HepG2 (cell line): Measurements from ENCODE around the gene PEPD. TPM values are rescaled to one million over a fixed set of nuclear protein-coding genes. Genes with fewer than 3 reads are reported as not detected.

Experiments
- ATAC-seq: fragments of 200-7000 bp; cut with Tn5 transposase; 3 replicates; pipeline ENCODE4 v1.9.1; 2020; ENCODE audit warnings: mild to moderate bottlenecking, moderate library complexity
- BruUV-seq: library from RNA; stranded (reverse); fragments of 400-500 nt; replicated peaks from 2 replicates; lab custom pipeline; 2021; lab: Mats Ljungman, UMichigan
- CTCF ChIA-PET: fragments of 300-600 bp; formaldehyde crosslinking; extraction: SDS; loops from one replicate; lab custom pipeline; 2021; ENCODE audit warnings: low total read pairs, inconsistent platforms, low intra/inter-chr PET ratio; lab: Yijun Ruan, JAX
- POLR2A ChIA-PET: fragments of 350-600 bp; sonication (Branson Sonifier 250); formaldehyde crosslinking; loops from one replicate; lab custom pipeline; 2020; ENCODE audit warnings: antibody characterized with exemption, inconsistent platforms; lab: Yijun Ruan, JAX
- DNase-seq: peaks from one replicate; pipeline ENCODE4 v3.0.0-alpha.2; 2015; ENCODE audit warnings: low spot score
- FAIRE-seq: peaks from 3 replicates; lab custom pipeline; 2011; peaks lifted over from hg19 to GRCh38; lab: Jason Lieb, UNC
- H2AFZ ChIP-seq: one replicate; pipeline ENCODE4 v1.6.1; 2011; ENCODE audit warnings: low read length, inconsistent platforms
- H3K27ac ChIP-seq: fragments of 300-600 bp; 3 replicates; pipeline ENCODE4 v1.8.0; 2011; ENCODE audit warnings: mixed run types, mild to moderate bottlenecking, mixed read lengths, low read length, inconsistent platforms; ENCODE audit not compliant: insufficient read depth; ENCODE audit errors: extremely low read length
- H3K27me3 ChIP-seq, 2 experiments: fragments of 200-600 bp in 1 of 2; 2 replicates in 1 of 2; 3 replicates in 1 of 2; pipeline versions ENCODE4 v1.6.0 to v1.8.0; 2011; ENCODE audit warnings: low read length in 2 of 2, mild to moderate bottlenecking in 2 of 2, moderate library complexity in 2 of 2, inconsistent platforms in 1 of 2; ENCODE audit not compliant: insufficient read depth in 2 of 2, control insufficient read depth in 1 of 2
- H3K36me3 ChIP-seq, 2 experiments: fragments of 200-600 bp in 1 of 2; replicated peaks in 1 of 2; 2 replicates in 1 of 2; 3 replicates in 1 of 2; pipeline versions ENCODE4 v1.5.1 to v1.8.0; 2011; ENCODE audit warnings: low read length in 2 of 2, inconsistent platforms in 1 of 2; ENCODE audit not compliant: insufficient read depth in 2 of 2, control insufficient read depth in 1 of 2
- H3K4me1 ChIP-seq: 2 replicates; pipeline ENCODE4 v1.5.1; 2012; ENCODE audit warnings: low read length, inconsistent platforms; ENCODE audit not compliant: insufficient read depth
- H3K4me2 ChIP-seq: 2 replicates; pipeline ENCODE4 v1.6.0; 2011; ENCODE audit warnings: low read depth, low read length, inconsistent platforms
- H3K4me3 ChIP-seq, 3 experiments: fragments of 200-600 bp in 1 of 3; sonication (generic), shearing (Covaris generic) in 1 of 3; replicated peaks in 1 of 3; 2 replicates each; pipeline ENCODE4 v1.5.1; 2011 to 2016; ENCODE audit warnings: low read length in 3 of 3, inconsistent platforms in 2 of 3, low read depth in 2 of 3, mild to moderate bottlenecking in 2 of 3, control low read depth in 1 of 3, mixed read lengths in 1 of 3; ENCODE audit not compliant: insufficient read depth in 1 of 3
- H3K79me2 ChIP-seq: one replicate; pipeline ENCODE4 v1.6.1; 2011; ENCODE audit warnings: low read length, inconsistent platforms; ENCODE audit not compliant: insufficient read depth
- H3K9ac ChIP-seq: 2 replicates; pipeline ENCODE4 v1.6.0; 2011; ENCODE audit warnings: mild to moderate bottlenecking, low read depth, low read length, inconsistent platforms; ENCODE audit not compliant: insufficient read depth
- H3K9me3 ChIP-seq: 2 replicates; pipeline ENCODE4 v1.5.1; 2012; ENCODE audit warnings: mild to moderate bottlenecking, low read length
- H4K20me1 ChIP-seq: 2 replicates; pipeline ENCODE4 v1.6.0; 2011; ENCODE audit warnings: inconsistent platforms, mild to moderate bottlenecking, low read length, moderate library complexity; ENCODE audit not compliant: insufficient read depth
- ASH2L ChIP-seq: fragments of 300-600, 200-600 bp; sonication (generic); IDR thresholded peaks from 2 replicates; pipeline ENCODE4 v1.7.0; 2017; ENCODE audit warnings: low read depth, mild to moderate bottlenecking, moderate library complexity, mixed read lengths, low read length; ENCODE audit not compliant: insufficient read length
- MBNL3 ChIP-seq: fragments of 250-450 bp; sonication (Bioruptor Pico); conservative IDR thresholded peaks from 2 replicates; pipeline ENCODE4 v1.8.0; 2022; ENCODE audit warnings: mild to moderate bottlenecking, inconsistent platforms
- MIXL1 ChIP-seq: IDR thresholded peaks from 2 replicates; pipeline ENCODE4 v1.6.1; 2016
- MTERF4 ChIP-seq: sonication (generic); formaldehyde crosslinking; IDR thresholded peaks from 2 replicates; pipeline ENCODE4 v1.8.0; 2023; ENCODE audit warnings: mild to moderate bottlenecking, missing genetic modification reagents
- NFAT5 ChIP-seq: sonication (generic); formaldehyde crosslinking; IDR thresholded peaks from 2 replicates; pipeline ENCODE4 v1.4.0; 2020; ENCODE audit warnings: missing genetic modification reagents
- NR0B2 ChIP-seq: sonication (generic); formaldehyde crosslinking; IDR thresholded peaks from 2 replicates; pipeline ENCODE4 v1.4.0; 2020; ENCODE audit warnings: mild to moderate bottlenecking, missing genetic modification reagents
- PRMT3 ChIP-seq: sonication (generic); formaldehyde crosslinking; IDR thresholded peaks from 2 replicates; pipeline ENCODE4 v1.8.1; 2022; ENCODE audit warnings: low read depth, mild to moderate bottlenecking, moderate library complexity, missing genetic modification reagents, borderline replicate concordance
- SIX1 ChIP-seq: sonication (generic); formaldehyde crosslinking; IDR thresholded peaks from 2 replicates; pipeline ENCODE4 v1.4.0; 2020; ENCODE audit warnings: missing genetic modification reagents, borderline replicate concordance
- THYN1 ChIP-seq: sonication (generic); formaldehyde crosslinking; IDR thresholded peaks from 2 replicates; pipeline ENCODE4 v1.8.1; 2023; ENCODE audit warnings: low read depth, mild to moderate bottlenecking, moderate library complexity, missing genetic modification reagents, borderline replicate concordance
- ZNF34 ChIP-seq: sonication (generic); formaldehyde crosslinking; IDR thresholded peaks from 2 replicates; pipeline ENCODE4 v1.4.0; 2020; ENCODE audit warnings: mild to moderate bottlenecking, missing genetic modification reagents, borderline replicate concordance
- ZNF75D ChIP-seq: sonication (generic); formaldehyde crosslinking; IDR thresholded peaks from 2 replicates; pipeline ENCODE4 v1.8.1; 2023; ENCODE audit warnings: missing genetic modification reagents, mild to moderate bottlenecking, borderline replicate concordance
- WGBS: methylation state at CpG from one replicate; pipeline ENCODE4 v1.1.6; 2017; ENCODE audit warnings: low lambda C conversion rate; 5-methylcytosine and 5-hydroxymethylcytosine counted together
- in situ Hi-C: cut with HindIII; loops from 2 replicates; pipeline ENCODE4 v1.10.0; 2017; ENCODE audit warnings: low pct_unique_long_range_greater_than_20kb; ENCODE audit not compliant: extremely low pct_ligation_motif_present
- intact Hi-C: fragments of 100-400 bp; cut with micrococcal nuclease; formaldehyde crosslinking; loops from one replicate; pipeline ENCODE4 v1.10.0; 2022; ENCODE audit not compliant: unreplicated experiment
- polyA plus RNA-seq, 8 experiments: library from polyadenylated mRNA; depleted of rRNA in 3 of 8; stranded (reverse) in 7 of 8; unstranded in 1 of 8; fragments of >200 nt; fragmentation: Illumina TruSeq in 4 of 8; extraction: Trizol in 4 of 8; gene quantifications; 2 replicates each; pipeline versions ENCODE4 v1.2.1 to v1.2.3, GENCODE V29; 2011 to 2016; ENCODE audit warnings: low read depth in 4 of 8, missing spikeins in 1 of 8, mixed read lengths in 1 of 8; ENCODE audit not compliant: insufficient read depth in 1 of 8
- total RNA-seq, 5 experiments: library from RNA; depleted of rRNA; stranded (reverse); fragments of >200 nt; fragmentation: Illumina TruSeq; extraction: Trizol; gene quantifications; 2 replicates each; pipeline ENCODE4 v1.2.3, GENCODE V29; 2016; ENCODE audit warnings: low read depth in 1 of 5
- TF ChIP-seq, protein P1 (sequence below): sonication (generic); formaldehyde crosslinking; IDR thresholded peaks from 2 replicates; pipeline ENCODE4; 2020; ENCODE audit warnings: missing genetic modification reagents, mild to moderate bottlenecking, borderline replicate concordance

Gene PEPD
- total and polyA plus RNA-seq, 2 of the 13 experiments (the other 11 are each of a cell fraction or from before 2014, with no cell fraction given), result 60.7 to 75.1 TPM

GRCh38 chr19:33462112-33462791 is 59.3 kb downstream of the PEPD start:
- Histone ChIP-seq H3K4me2 (no peak overlapping the region), H2AFZ (no peak overlapping the region), H3K4me3 (no peak overlapping the region), H3K4me1 (no peaks in the 10 kb centered on the region), H4K20me1 (no peaks in the 10 kb centered on the region), H3K79me2 (no peaks in the 10 kb centered on the region), H3K9me3 (no peaks in the 10 kb centered on the region), H3K36me3 (peaks cover 4 to 12% of the 10 kb centered on the region in 2 experiments), H3K27me3 (no peaks in the 10 kb centered on the region), H3K9ac (no peak overlapping the region)
- intact Hi-C loops, result no loop called here
- ChIA-PET CTCF (no interaction called here), POLR2A (no interaction called here)
- ATAC-seq (no peak), DNase-seq (no peak), FAIRE-seq (no peak)
- in situ Hi-C loops, result no loop called here
- 95% methylated on average over 7 of the region's 16 CpGs for WGBS
- TF ChIP-seq ZNF34 (no peak), ASH2L (no peak), MBNL3 (CRISPR knock-in tag) (no peak), PRMT3 (CRISPR knock-in tag) (no peak), NFAT5 (CRISPR knock-in tag) (no peak), MTERF4 (CRISPR knock-in tag) (no peak), ZNF75D (CRISPR knock-in tag) (no peak), THYN1 (CRISPR knock-in tag) (no peak), MIXL1 (CRISPR knock-in tag) (no peak), SIX1 (CRISPR knock-in tag) (no peak), NR0B2 (CRISPR knock-in tag) (no peak)
- TF ChIP-seq, protein P1, sequence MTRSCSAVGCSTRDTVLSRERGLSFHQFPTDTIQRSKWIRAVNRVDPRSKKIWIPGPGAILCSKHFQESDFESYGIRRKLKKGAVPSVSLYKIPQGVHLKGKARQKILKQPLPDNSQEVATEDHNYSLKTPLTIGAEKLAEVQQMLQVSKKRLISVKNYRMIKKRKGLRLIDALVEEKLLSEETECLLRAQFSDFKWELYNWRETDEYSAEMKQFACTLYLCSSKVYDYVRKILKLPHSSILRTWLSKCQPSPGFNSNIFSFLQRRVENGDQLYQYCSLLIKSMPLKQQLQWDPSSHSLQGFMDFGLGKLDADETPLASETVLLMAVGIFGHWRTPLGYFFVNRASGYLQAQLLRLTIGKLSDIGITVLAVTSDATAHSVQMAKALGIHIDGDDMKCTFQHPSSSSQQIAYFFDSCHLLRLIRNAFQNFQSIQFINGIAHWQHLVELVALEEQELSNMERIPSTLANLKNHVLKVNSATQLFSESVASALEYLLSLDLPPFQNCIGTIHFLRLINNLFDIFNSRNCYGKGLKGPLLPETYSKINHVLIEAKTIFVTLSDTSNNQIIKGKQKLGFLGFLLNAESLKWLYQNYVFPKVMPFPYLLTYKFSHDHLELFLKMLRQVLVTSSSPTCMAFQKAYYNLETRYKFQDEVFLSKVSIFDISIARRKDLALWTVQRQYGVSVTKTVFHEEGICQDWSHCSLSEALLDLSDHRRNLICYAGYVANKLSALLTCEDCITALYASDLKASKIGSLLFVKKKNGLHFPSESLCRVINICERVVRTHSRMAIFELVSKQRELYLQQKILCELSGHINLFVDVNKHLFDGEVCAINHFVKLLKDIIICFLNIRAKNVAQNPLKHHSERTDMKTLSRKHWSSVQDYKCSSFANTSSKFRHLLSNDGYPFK (CRISPR knock-in tag), result no peak
- TF ChIP-seq, all 625 proteins: peak for 0
- no peak overlapping the region for H3K27ac ChIP-seq
- BruUV-seq, result no TSS peak
